Measurements from ENCODE around the gene ALG14.
"Not testable (repeated sequence)": the region's sequence is repeated elsewhere in the genome, so short reads cannot be mapped to it uniquely, and the experiment has no call there.

The ALG14 gene

DNA sequence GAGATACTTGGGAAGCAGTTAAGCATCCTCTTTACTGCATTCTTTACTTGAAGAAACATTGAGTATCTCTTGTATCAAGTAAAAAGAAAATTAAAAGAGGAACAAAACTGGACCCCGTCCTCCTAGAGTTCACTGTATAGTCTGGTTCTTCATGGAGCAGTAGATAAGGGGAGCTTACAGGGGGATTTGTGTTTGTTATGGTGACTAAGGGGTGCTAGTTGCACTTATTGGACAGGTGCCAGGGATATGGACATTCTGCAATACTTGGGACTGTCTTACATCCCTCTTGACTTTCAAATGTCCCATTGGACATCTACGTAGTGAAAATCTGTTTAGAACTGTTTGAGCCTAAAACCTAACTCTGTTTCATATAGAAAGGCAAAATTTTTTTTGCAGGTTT, 67.2 kb downstream of the ALG14 start:
- DNase-seq, result no peak

DNA sequence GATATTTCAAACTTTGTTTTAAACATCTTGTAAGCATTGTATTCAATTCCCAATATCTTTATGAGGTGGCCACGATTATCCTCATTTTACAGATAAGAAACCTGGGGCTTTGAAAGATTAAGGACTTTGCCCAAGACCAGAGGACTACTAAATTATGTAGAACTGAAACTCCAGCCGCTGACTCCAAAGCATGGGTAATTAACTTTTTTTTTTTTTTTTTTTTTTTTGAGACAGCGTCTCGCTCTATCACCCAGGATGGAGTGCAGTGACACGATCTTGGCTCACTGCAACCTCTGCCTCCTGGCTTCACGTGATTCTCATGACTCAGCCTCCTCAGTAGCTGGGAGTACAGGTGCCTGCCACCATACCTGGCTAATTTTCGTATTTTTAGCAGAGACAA, 68.7 kb downstream of the ALG14 start:
- no peak for DNase-seq

DNA sequence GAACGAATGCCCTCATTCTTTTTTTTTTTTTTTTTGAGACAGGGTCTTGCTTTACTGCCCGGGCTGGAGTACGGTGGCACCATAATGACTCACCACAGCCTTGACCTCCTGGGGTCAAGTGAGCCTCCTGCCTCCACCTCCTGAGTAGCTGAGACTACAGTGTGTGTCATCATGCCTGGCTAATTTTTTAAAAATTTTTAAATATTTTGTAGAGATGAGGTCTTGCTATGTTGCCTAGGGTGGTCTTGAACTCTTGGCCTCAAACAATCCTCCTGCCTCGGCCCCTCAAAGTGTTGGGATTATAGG, 69.4 kb downstream of the ALG14 start:
- DNase-seq, result no peak

DNA sequence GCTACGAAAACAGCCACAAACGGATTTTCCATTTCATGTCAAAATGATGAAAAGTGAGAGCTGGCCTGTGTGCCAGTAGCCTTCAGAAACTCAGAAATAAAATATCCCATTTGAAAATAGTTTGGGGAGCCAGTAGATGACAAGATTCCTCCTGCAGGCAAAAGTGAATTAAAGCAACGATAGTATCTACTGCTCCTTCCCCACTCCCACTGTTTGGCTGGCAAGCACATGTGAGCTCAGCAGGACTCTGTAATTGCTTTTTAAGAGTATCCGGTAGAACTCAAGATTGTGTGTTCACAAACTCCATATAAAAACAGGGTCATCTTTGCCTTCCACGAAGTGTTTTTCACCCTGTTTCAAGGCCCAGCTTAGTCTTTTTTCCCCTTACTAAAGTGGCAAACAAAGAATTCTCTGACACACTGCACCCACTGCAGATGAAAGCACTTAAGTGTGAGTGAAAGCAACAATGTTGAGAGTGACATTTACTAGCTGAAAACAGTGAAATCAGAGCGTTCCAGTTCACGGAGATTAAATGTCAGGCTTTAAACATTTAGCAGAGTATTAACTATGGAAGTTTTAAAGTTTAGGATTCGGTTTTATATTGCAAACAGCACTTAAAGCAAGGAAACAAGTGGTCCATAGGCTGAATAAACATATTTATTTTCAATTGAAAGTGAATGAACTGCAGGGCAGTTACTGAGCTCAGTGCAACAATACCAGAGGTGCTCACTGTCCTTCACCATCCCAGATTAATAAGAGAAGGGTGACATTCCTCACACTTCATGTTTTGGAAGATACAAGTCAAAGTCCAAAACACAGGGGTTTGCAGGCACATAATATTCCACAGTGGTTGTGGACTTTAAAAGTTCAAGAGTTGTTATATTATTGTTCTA, 70.0 kb downstream of the ALG14 start:
- DNase-seq, result no peak

DNA sequence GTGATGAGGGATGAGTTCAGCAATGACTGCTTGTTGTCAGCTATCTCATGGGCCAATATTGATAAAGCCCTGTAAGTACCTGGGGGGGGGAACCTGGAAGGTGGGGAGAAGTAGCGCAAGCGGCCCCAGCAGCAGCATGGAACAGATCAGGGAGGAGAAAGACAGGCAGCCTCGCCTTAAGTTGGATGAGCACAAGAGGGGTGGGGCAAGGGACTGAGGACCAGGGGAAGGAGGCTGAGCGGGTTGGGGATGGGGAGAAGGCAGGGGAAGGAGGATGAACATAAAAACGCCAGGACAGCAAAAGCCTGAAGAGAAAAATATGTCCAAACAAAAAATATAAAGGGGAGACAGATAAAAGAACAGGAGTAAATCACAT, 70.6 kb downstream of the ALG14 start:
- no peak for DNase-seq

DNA sequence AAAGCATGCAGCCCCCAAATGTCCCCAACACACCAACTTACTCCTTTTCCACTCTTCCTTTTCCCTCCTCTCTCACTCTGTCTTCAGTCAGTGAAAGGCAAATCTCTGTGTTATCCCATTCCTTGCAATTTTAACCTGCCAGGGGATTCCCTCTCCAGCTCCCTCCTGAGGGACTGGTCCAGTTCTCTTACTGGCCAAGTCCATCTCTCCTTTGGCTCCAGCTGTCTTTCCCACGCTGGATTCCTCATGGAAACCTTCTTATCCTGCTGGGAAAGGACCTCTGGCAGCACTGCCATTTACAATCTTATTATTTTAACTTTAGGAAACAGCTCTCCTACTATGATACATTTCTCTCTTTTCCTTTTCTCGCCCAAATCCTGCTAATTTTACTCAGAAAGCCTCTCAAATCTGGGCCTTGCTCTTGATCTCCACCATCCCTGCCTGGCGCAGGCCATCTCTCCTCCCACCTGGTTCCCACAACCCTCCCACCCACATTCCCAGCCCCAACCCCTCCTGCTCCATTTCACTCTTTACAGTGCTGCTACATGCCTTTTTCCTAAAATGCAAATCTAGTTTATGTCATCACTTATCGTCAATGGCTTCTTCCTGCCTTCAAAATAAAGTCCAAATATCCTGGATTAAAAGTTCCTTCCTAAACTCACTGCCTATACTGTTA, 73.2 kb downstream of the ALG14 start:
- DNase-seq, result no peak

DNA sequence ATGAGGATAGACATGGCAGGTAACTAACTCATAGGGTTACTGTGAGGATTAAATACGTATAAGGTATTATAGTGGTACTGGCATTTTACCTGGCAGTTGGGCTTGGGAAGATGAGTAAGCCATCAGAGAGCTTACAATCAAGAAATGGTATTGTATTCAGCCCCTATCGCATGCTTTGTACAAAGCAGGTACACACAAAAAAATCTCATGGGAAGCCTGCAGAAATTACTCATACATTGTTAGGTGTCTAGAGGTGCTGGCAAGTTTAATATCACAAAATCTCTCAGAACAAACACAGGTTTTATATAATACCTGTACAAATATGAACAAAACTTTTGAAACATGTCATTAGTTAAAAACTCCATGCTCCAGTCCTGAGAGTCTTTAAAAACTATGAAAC, 74.0 kb downstream of the ALG14 start:
- DNase-seq, result no peak

DNA sequence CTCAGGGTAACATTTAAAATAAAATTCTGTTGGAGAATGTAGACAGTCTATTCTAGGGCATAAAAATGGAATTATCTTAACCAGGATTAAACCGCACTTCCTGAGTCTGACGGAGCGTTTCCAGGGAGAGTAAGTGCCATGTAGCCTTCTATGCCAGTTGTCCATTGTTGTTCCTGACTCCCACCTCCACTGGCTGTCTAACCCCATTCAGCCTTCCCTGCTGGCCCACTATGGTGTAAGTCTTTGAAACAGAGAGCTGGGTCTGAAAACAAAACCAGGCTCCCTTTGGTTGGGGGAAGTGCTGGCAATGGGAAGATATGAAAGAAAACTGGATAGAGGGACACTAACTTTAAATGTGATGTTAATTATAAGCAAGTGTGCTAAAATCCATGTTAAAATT, 74.6 kb downstream of the ALG14 start:
- DNase-seq, result no peak

DNA sequence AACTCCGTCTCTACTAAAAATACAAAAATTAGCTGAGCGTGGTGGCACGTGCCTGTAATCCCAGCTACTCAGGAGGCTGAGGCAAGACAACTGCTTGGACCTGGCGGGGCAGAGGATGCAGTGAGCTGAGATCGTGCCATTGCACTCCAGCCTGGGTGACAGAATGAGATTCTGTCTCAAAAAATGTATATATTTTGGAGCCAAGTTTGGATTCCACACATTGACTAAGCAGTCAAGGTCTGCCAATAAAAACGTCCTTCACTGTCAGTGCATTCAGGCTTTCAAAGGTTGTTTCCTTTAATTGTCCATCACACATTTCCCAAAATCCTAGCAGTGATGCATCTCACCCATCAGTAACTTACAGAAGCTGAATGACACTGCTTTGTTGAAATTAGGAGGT, 77.2 kb downstream of the ALG14 start:
- DNase-seq, result not testable (repeated sequence)

DNA sequence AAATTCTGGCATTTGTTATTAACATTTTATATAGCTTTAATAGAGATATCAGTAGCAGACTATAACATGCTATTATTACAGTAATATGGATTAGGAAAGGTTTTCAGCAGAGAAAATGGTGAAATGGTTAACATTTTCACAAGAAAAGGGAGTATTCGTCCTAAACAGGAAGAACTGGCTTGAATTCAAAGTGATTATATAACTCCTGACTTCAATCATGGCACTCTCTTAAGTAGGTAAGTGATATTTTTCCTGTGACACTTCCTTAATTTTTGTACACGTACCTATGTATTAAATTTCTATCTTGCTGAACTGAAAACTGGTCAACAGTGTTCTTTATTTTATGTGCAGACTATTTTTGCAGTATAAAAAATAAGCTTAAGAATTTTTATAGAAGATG, 77.9 kb downstream of the ALG14 start:
- DNase-seq, result no peak

DNA sequence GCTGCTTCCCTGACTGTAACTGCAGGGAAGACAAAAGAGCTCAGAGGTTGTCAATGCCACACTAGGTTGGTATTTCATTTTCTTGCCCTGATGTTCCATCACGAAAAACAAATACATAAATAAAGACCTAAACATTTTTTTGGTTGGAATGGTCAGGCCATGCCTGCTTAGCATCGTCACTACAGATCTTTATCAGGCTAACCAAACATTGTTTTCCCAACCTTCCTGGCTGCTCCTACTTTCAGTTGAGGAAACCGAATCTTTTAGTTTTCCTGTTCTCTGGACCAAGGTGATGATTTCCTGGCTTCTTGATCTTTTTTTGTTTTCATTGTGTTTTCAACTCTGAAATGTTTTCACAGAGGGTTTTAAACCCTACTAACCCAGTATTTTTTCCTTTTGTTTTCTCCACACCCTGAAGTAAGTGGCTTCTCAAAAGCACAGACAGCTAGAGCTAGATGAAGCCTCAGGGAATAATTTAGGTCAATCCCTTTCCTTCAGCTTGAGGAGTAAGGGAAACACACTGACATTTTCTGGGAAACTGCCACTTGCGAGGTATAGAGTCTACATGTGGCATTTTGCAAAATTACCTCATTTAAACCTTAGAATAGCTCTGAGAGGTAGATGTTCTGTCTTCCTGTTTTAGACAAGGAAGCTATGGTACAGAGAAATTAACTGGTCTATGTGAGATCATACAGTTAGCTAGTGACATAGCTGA, 78.7 kb downstream of the ALG14 start:
- no peak for DNase-seq

DNA sequence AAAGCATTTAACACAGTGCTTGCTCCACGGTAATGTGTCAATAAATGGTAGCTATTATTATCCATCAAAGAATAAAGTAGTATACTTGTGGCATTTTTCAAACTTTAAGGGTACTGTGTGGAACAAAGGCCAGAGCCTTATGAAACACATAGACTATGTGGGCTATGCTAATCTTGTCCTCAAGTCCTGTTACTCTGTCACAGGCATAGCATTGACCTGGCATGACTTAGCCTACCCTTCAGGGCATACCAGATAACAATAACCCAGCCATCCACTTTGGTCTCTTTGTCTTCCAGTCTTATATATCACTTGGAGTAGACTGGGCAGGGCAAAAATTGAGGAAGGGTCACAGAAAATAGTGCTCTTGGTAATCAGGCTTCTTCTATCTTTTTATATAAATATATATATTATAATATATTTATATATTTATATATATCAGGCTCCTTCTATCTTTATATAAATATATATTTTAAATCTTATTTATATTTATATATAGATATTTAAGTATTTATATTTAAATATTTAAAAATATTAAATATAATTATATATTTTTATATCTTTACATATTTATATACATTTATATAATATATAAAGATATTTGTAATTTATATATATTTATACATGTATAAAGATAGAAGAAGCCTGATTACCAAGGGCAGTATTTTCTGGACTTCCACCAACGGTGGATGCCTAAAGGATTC, 79.7 kb downstream of the ALG14 start:
- no peak for DNase-seq

DNA sequence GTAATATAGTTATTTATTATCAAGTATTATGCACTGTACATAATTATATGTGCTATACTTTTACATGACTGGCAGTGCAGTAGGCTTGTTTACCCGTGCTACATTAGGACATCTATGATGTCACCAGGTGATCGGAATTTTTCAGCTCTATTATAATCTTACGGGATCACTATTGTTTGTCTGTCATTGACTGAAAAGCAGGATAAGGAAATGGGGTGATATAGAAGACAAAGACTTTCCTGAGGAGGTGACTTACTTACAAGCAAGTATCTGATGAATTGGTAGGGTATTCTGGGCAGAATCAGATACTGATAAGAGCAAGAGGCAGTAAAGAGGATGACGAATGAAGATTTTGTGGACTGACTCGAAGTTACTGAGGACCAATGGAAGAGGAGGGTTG, 80.6 kb downstream of the ALG14 start:
- no peak for DNase-seq

DNA sequence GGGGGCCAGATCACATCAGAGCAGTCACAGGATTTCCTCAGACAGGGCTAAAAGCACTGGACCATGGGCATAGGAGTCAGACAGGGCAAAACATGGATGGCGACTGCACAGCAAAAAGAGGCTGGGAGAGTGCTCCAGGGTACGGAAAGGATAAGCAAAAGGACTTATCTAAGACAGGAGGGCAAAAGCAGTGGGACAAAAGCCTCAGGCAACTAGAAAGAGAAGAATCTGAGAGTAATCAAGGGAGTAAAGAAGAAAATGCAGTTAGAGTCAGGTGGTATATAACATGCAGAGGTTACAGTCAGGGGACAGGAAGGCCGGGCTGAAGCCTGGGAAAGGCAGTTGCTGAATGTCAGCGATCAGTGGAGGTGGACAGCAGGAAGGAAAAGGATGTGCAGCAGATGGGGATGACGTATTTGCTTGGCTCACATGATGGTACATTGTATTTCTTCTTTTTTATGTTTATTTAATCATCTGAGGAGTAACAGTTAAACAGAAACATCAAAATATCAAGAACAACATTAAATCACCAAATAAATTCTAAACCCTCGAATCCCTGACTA, 82.8 kb downstream of the ALG14 start:
- DNase-seq, result no peak

DNA sequence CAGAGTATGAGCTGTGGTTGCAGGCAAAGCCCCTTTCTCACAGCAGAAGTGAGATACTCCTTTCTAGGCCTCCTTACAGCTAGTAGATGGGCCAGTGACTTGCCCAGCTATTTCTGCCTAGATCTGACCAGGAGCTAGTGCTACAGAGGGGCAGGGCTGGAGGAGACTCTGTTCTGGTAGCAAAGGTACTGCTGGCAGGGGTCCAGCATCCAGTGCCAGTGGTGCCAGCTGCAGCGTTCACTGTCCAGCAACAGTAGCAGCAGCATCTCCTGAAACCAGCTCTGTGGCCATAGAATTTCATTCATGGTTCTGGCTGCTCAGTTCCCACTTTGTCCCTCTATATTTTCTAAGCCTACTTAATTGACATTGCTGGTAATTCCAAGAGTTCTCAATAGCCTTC, 83.4 kb downstream of the ALG14 start:
- no peak for DNase-seq

DNA sequence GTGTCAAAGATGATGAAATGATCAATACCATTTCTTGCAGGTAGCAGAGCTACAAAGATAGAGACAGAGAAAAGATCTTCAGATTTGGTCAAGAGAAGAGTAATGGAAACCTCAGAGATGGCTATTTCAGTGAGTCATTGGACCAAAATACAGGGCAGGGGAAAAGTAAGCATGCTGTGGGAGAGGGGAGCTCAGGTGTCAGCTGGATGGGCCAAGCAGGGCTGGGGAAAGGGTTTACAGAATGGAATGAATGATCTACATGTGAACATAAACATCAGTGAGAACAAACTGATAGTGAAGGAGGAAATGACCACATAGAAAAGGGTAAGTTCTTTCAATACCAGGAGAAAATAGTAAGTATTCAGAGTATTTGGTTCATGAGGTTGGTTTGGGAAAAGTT, 84.4 kb downstream of the ALG14 start:
- DNase-seq, result no peak

DNA sequence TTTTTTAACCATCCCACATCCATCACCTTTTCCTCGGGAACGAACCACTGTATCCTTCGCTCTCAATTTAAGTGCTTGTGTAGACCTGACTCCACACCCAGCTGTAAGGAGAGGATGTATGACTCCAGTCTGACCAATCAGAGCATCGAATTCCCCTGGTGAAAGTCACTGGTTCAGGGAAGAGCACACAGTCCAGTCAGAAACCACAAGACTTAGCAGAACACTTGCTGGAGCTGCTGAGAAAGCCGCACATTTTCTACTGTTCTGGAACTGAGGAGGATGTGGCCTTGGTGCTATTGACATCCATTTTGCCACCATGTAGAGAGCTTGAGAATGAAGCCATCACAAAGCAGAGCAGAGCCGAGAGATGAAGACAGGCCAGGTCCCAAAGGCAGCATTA, 86.0 kb downstream of the ALG14 start:
- no peak for DNase-seq

DNA sequence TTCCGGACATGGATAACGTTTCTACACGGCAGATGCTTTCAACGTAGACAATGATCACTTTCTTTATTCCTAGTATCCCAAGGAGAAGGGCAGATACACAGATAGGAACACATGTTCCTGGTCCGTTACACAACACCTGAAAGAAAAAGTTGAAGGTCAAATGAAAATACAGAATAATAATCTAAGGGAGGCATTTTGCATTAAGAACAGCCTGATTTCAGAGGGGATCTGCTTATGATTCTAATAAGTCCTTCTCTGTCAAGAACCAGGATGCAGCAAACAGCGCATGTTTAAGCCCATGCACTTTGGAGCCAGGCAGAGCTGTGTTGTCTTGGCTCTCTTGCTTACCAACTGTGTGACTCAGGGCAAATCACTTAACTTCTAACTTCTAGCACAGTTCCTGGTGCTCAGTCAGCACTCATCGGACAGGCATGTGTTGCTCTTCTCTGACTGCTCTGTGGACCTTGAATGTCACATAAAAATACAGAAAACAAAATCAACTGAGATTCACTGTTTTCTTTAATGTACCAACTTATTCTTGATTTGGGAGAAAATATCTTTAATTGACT, 89.5 kb downstream of the ALG14 start:
- no peak for DNase-seq

DNA sequence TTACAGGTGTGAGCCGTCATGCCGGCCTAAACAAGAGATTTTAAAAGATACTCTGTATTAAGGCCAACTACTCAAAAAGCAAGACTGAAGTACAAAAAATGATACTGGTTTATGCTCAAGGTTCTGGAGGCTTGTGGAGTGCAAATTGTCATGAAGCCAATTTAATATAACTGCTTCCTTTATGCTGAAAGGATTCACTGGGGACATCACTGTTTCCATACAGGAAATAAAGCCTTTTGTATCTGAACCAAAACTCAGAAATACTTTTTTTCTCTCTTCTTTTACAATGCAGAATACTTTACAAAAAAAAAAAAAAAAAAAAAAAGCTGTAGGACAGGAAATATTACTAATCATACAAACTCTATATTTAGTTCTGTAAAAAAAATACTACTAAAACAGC, 90.4 kb downstream of the ALG14 start:
- DNase-seq, result no peak

DNA sequence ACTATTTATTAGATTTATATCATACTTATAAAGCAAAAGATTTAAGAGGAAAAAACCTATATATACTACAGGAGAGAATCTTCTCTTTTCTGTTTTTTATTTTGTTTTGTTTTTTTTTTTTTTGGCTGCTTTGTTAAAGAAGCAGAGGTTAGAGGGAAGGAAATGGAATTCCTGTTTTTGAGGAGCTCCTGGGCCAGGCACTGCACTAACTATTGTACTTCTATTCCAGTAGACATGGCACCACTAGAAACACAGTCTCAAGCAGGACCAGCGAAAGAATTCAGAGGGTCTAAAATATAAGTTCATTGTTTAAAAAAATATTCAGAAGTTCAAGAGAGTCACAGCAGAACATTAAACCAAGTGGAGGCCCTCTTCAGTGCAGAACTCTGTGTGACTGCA, 91.2 kb downstream of the ALG14 start:
- no peak for DNase-seq

DNA sequence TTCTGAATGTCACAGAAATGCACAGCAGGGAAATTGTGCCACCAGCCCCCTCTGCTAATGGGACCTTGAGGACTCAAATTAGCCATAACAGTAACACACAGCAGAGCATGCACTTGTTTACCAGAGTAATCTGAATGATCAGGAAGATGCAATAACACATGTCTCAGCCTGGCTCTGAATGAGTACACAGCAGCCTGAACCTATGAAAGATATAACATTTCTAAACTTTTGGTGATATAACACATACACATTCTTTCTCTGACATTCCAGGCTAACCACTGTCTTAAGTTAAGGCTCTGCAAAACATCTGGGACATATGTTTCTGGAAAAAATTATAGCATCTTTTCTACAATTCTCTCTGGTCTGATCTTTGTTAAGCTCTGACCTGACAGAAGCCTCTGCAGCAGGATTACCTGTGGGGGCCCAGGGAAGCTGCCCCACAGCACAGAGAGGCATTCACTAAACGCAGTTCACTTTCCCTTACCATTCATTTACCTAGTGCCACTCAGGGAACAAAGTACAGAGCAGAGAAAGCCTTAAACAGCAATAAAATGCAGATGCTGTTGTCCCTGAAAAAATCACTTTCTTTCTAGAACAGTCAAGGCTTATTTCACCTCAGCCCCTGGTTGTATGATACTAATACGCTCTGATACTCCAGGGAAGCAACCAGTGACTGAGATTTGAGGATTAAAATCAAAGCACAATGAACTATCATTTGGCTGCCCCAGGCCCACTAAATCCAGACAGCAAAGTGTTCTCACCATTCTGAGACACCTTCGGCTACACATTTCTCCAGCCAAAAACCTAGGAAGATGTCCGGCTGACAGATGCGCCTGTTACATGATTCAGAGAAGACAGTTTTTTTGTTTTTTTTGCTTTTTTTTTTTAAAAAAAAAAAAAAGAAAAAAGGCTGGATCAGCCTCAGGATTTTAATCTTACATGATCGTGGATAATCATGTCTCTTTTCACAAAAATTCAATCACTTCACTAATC, 91.9 kb downstream of the ALG14 start:
- DNase-seq, result no peak
